Mesenchymal stem cell (in vitro differentiated cells and primary cell): ENCODE results near the gene CACNA1S.

Experiments used
- DNase-seq: peaks from one replicate; pipeline ENCODE4 v3.0.0-alpha.2; 2013
- H2AFZ ChIP-seq: one replicate; pipeline ENCODE4 v1.6.1; 2013; ENCODE audit warnings: low read depth, mild to moderate bottlenecking, control low read depth, inconsistent platforms, low read length, moderate library complexity
- H2AK5ac ChIP-seq: 2 replicates; pipeline ENCODE4 v1.6.1; 2013; ENCODE audit warnings: low read length, moderate library complexity, mild to moderate bottlenecking, inconsistent platforms; ENCODE audit not compliant: severe bottlenecking
- H2BK120ac ChIP-seq: one replicate; pipeline ENCODE4 v1.6.1; 2013; ENCODE audit warnings: low read depth, mild to moderate bottlenecking, inconsistent platforms, low read length, moderate library complexity
- H2BK12ac ChIP-seq, 2 experiments: one replicate each; pipeline ENCODE4 v1.6.1; 2013; ENCODE audit warnings: inconsistent platforms in 2 of 2, low read length in 2 of 2, mild to moderate bottlenecking in 2 of 2, moderate library complexity in 2 of 2, control low read depth in 1 of 2
- H2BK15ac ChIP-seq: one replicate; pipeline ENCODE4 v1.6.1; 2013; ENCODE audit warnings: mild to moderate bottlenecking, low read depth, inconsistent platforms; ENCODE audit not compliant: poor library complexity, severe bottlenecking
- H2BK5ac ChIP-seq: 2 replicates; pipeline ENCODE4 v1.6.1; 2013; ENCODE audit warnings: low read depth, mild to moderate bottlenecking, low read length, control low read depth, inconsistent platforms; ENCODE audit not compliant: poor library complexity, severe bottlenecking
- H3K14ac ChIP-seq, 2 experiments: one replicate each; pipeline ENCODE4 v1.6.1; 2013; ENCODE audit warnings: inconsistent platforms in 2 of 2, low read length in 2 of 2, control low read depth in 1 of 2, mild to moderate bottlenecking in 1 of 2, moderate library complexity in 1 of 2
- H3K18ac ChIP-seq, 2 experiments: one replicate each; pipeline ENCODE4 v1.6.1; 2013; ENCODE audit warnings: inconsistent platforms in 2 of 2, low read length in 2 of 2, control low read depth in 1 of 2, low read depth in 1 of 2, mild to moderate bottlenecking in 1 of 2
- H3K23ac ChIP-seq, 2 experiments: one replicate each; pipeline ENCODE4 v1.6.1; 2013; ENCODE audit warnings: inconsistent platforms in 2 of 2, low read length in 2 of 2, mild to moderate bottlenecking in 2 of 2, moderate library complexity in 2 of 2, control low read depth in 1 of 2
- H3K27ac ChIP-seq: 2 replicates; pipeline ENCODE4 v1.5.1; 2013; ENCODE audit warnings: mild to moderate bottlenecking, moderate library complexity, low read length, control low read depth, inconsistent platforms; ENCODE audit not compliant: poor library complexity, severe bottlenecking
- H3K27me3 ChIP-seq, 2 experiments: 2 replicates each; pipeline versions ENCODE4 v1.6.1 to v1.7.0; 2013; ENCODE audit warnings: low read length in 2 of 2, mild to moderate bottlenecking in 2 of 2, moderate library complexity in 2 of 2, control low read depth in 1 of 2, inconsistent platforms in 1 of 2; ENCODE audit not compliant: control insufficient read depth in 1 of 2, insufficient read depth in 1 of 2
- H3K36me3 ChIP-seq, 2 experiments: 2 replicates each; pipeline versions ENCODE4 v1.6.1 to v1.7.0; 2013; ENCODE audit warnings: low read length in 2 of 2, control low read depth in 1 of 2, inconsistent platforms in 1 of 2, low read depth in 1 of 2, mild to moderate bottlenecking in 1 of 2; ENCODE audit not compliant: insufficient read depth in 2 of 2, control insufficient read depth in 1 of 2
- H3K4ac ChIP-seq, 2 experiments: one replicate each; pipeline ENCODE4 v1.6.1; 2013; ENCODE audit warnings: inconsistent platforms in 2 of 2, low read length in 2 of 2, mild to moderate bottlenecking in 2 of 2, moderate library complexity in 2 of 2, control low read depth in 1 of 2, low read depth in 1 of 2
- H3K4me1 ChIP-seq: 2 replicates; pipeline ENCODE4 v1.6.1; 2013; ENCODE audit warnings: low read depth, low read length, control low read depth; ENCODE audit not compliant: control insufficient read depth, insufficient read depth
- H3K4me2 ChIP-seq: 2 replicates; pipeline ENCODE4 v1.6.1; 2013; ENCODE audit warnings: low read length, mild to moderate bottlenecking, inconsistent platforms; ENCODE audit not compliant: poor library complexity, severe bottlenecking
- H3K4me3 ChIP-seq, 2 experiments: 2 replicates each; pipeline versions ENCODE4 v1.5.1 to v1.7.0; 2013; ENCODE audit warnings: low read length in 2 of 2, mild to moderate bottlenecking in 2 of 2, control low read depth in 1 of 2, low read depth in 1 of 2; ENCODE audit not compliant: insufficient read depth in 1 of 2
- H3K79me1 ChIP-seq: replicated peaks from 2 replicates; pipeline ENCODE4 v1.6.1; 2013; ENCODE audit warnings: mild to moderate bottlenecking, control low read depth, low read length, inconsistent platforms; ENCODE audit not compliant: poor library complexity, severe bottlenecking
- H3K9ac ChIP-seq: 2 replicates; pipeline ENCODE4 v1.7.0; 2013; ENCODE audit warnings: mild to moderate bottlenecking, low read length, moderate library complexity
- H3K9me3 ChIP-seq: 2 replicates; pipeline ENCODE4 v1.7.0; 2013; ENCODE audit warnings: mild to moderate bottlenecking, low read length; ENCODE audit not compliant: control insufficient read depth
- H4K8ac ChIP-seq: one replicate; pipeline ENCODE4 v1.6.1; 2013; ENCODE audit warnings: inconsistent platforms, mild to moderate bottlenecking, low read length, moderate library complexity
- H4K91ac ChIP-seq: one replicate; pipeline ENCODE4 v1.6.1; 2013; ENCODE audit warnings: mild to moderate bottlenecking, low read length, inconsistent platforms
- WGBS: methylation state at CpG from one replicate; pipeline ENCODE4 v1.1.7; 2013; ENCODE audit warnings: mixed read lengths; 5-methylcytosine and 5-hydroxymethylcytosine counted together

The CACNA1S gene

GRCh38 chr1:201100169-201100930, 11.9 kb downstream of the CACNA1S start:
- 91% methylated on average over 9 of the region's 12 CpGs for WGBS
- Histone ChIP-seq H3K9ac (no peak overlapping the region), H3K14ac (no peak overlapping the region), H2AK5ac (no peak overlapping the region), H3K9me3 (no peaks in the 10 kb centered on the region), H3K23ac (no peak overlapping the region), H2BK12ac (no peak overlapping the region), H3K27me3 (peaks cover 28 to 63% of the 10 kb centered on the region in 2 experiments), H3K79me1 (no peaks in the 10 kb centered on the region), H3K4ac (no peak overlapping the region), H3K27ac (no peak overlapping the region), H4K8ac (no peak overlapping the region), H2BK5ac (no peak overlapping the region), H3K18ac (no peak overlapping the region), H3K36me3 (no peaks in the 10 kb centered on the region), H4K91ac (no peak overlapping the region), H2AFZ (no peak overlapping the region), H3K4me2 (no peak overlapping the region), H3K4me1 (peaks cover 2% of the 10 kb centered on the region), H2BK15ac (no peak overlapping the region), H2BK120ac (no peak overlapping the region), H3K4me3 (no peak overlapping the region)
- DNase-seq, result no peak

- H3K4me3 ChIP-seq, result no peak overlapping the region
- peaks cover 28 to 66% of the 10 kb centered on the region in 2 experiments for H3K27me3 ChIP-seq
- H3K23ac ChIP-seq, result no peak overlapping the region
- H2BK5ac ChIP-seq, result no peak overlapping the region
- H2AK5ac ChIP-seq, result no peak overlapping the region
- WGBS, result 71% methylated on average over 4 of the region's 5 CpGs
- H3K4me2 ChIP-seq, result no peak overlapping the region
- no peak overlapping the region for H4K8ac ChIP-seq
- H3K36me3 ChIP-seq, result no peaks in the 10 kb centered on the region
- H3K14ac ChIP-seq, result no peak overlapping the region
- H2BK12ac ChIP-seq, result no peak overlapping the region
- no peak overlapping the region for H2BK15ac ChIP-seq
- no peaks in the 10 kb centered on the region for H3K9me3 ChIP-seq
- no peak overlapping the region for H3K18ac ChIP-seq
- no peak overlapping the region for H3K9ac ChIP-seq
- no peak for DNase-seq
- H3K79me1 ChIP-seq, result no peaks in the 10 kb centered on the region
- no peak overlapping the region for H3K27ac ChIP-seq
- no peak overlapping the region for H4K91ac ChIP-seq
- no peak overlapping the region for H3K4ac ChIP-seq
- H2BK120ac ChIP-seq, result no peak overlapping the region
- peaks cover 2% of the 10 kb centered on the region for H3K4me1 ChIP-seq
- H2AFZ ChIP-seq, result no peak overlapping the region
Measured at GRCh38 chr1:201098992-201099677, 13.1 kb downstream of the CACNA1S start.

- Histone ChIP-seq H3K14ac (no peak overlapping the region), H3K27me3 (peaks cover 28 to 74% of the 10 kb centered on the region in 2 experiments), H2AK5ac (no peak overlapping the region), H3K79me1 (no peaks in the 10 kb centered on the region), H2BK15ac (no peak overlapping the region), H4K8ac (no peak overlapping the region), H3K18ac (no peak overlapping the region), H3K23ac (no peak overlapping the region), H3K27ac (no peak overlapping the region), H2BK5ac (no peak overlapping the region), H3K4me2 (no peak overlapping the region), H3K4me1 (no peaks in the 10 kb centered on the region), H3K9me3 (no peaks in the 10 kb centered on the region), H3K4me3 (no peak overlapping the region), H2AFZ (no peak overlapping the region), H3K36me3 (no peaks in the 10 kb centered on the region), H2BK120ac (no peak overlapping the region), H4K91ac (no peak overlapping the region), H3K4ac (no peak overlapping the region), H3K9ac (no peak overlapping the region), H2BK12ac (no peak overlapping the region)
- 84% methylated on average over 17 of the region's 17 CpGs for WGBS
- no peak for DNase-seq
Measured at GRCh38 chr1:201096977-201097856, 15.0 kb downstream of the CACNA1S start.

- Histone ChIP-seq H2AK5ac (no peak overlapping the region), H3K9me3 (no peaks in the 10 kb centered on the region), H2BK15ac (no peak overlapping the region), H2AFZ (no peak overlapping the region), H2BK120ac (no peak overlapping the region), H2BK5ac (no peak overlapping the region), H3K27ac (no peak overlapping the region), H3K79me1 (no peaks in the 10 kb centered on the region), H3K4me3 (no peak overlapping the region), H2BK12ac (no peak overlapping the region), H3K4ac (no peak overlapping the region), H3K9ac (no peak overlapping the region), H3K4me1 (no peaks in the 10 kb centered on the region), H3K4me2 (no peak overlapping the region), H3K23ac (no peak overlapping the region), H3K18ac (no peak overlapping the region), H4K91ac (no peak overlapping the region), H4K8ac (no peak overlapping the region), H3K14ac (no peak overlapping the region), H3K36me3 (no peaks in the 10 kb centered on the region), H3K27me3 (peaks cover 30 to 79% of the 10 kb centered on the region in 2 experiments)
- WGBS, result 81% methylated on average over 5 of the region's 5 CpGs
- DNase-seq, result no peak
Measured at GRCh38 chr1:201096041-201096461, 16.2 kb downstream of the CACNA1S start.
